ENCODE results near the gene CHST8.
A peak's percentile ranks its signal among the peaks of the same experiment; 100 is the strongest.

The CHST8 gene

DNA sequence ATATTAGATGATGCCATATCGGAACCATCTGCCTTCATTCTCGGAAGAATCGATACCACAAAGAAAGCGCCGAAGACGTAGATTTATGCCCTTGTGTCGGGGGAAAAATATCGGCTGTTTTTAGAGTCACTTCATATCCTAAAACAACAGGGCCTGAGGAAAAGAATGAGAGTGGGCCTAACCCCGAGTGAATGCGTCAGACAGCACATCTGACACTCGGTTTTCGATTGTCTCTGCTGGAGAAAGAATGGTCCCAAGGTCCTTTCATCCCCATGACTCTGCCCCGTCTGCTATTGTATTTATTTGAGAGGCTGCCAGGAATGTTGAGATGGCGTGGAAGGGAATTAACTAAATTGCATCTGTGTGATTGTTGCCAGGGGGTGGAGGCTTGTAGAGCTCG, 46.1 kb downstream of the CHST8 start:
- TF ChIP-seq GATA3 (IDR thresholded peaks at IDR 0.05; ENCODE audit: low read depth, low read length) (no peak), GATA2 (IDR thresholded peaks at IDR 0.05; ENCODE audit: low read depth, low read length) (no peak)

GRCh38 chr19:33668968-33669367, 47.2 kb downstream of the CHST8 start:
- no peak for TF ChIP-seq GATA3 (IDR thresholded peaks at IDR 0.05; ENCODE audit: low read depth, low read length)
- TF ChIP-seq GATA2 (IDR thresholded peaks at IDR 0.05; ENCODE audit: low read depth, low read length): no peak

- TF ChIP-seq GATA3 (IDR thresholded peaks at IDR 0.05; ENCODE audit: low read depth, low read length) (no peak), GATA2 (IDR thresholded peaks at IDR 0.05; ENCODE audit: low read depth, low read length) (no peak)
Measured at GRCh38 chr19:33669376-33669775, 47.6 kb downstream of the CHST8 start.

DNA sequence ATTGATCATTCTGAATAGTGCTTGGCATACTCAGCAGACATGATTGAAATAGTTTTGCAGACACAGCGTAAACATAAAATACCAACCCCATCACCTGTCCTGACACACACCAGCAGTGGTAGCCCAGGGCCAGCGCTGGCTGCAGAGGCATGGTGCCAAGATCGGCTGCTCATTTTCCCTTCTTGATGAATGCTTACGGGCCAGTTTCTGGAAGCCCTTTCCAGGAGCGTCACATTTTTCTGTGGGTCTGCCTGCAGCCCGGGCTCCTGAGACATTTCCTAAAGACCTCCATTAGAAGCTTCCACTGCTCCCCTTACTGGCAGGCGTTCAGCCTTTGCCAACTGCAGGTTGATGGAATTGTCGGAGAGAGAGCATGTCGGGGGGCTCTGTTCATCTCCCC, 48.6 kb downstream of the CHST8 start:
- TF ChIP-seq GATA2 (IDR thresholded peaks at IDR 0.05; ENCODE audit: low read depth, low read length) (no peak), GATA3 (IDR thresholded peaks at IDR 0.05; ENCODE audit: low read depth, low read length) (no peak)

DNA sequence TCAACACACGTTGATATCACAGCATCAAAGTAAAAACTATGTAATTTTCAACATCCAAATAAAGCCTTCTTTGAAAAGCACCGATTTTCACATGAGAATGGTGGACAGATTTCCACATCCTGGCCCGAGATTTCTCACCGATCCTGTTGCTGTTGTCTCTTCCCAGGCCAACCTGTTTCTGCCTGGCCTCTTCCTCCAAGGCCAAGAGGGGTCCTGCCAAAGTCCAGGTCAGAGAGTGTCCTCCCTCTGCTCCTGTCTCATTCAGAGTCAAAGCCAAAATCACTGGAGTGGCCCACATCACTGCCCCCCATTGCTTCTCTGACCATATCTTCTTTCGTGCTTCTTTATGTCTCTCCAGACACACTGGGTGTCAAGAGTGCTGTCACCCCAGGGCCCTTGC, 49.5 kb downstream of the CHST8 start:
- TF ChIP-seq GATA3 (IDR thresholded peaks at IDR 0.05; ENCODE audit: low read depth, low read length) (no peak), GATA2 (IDR thresholded peaks at IDR 0.05; ENCODE audit: low read depth, low read length) (no peak)

DNA sequence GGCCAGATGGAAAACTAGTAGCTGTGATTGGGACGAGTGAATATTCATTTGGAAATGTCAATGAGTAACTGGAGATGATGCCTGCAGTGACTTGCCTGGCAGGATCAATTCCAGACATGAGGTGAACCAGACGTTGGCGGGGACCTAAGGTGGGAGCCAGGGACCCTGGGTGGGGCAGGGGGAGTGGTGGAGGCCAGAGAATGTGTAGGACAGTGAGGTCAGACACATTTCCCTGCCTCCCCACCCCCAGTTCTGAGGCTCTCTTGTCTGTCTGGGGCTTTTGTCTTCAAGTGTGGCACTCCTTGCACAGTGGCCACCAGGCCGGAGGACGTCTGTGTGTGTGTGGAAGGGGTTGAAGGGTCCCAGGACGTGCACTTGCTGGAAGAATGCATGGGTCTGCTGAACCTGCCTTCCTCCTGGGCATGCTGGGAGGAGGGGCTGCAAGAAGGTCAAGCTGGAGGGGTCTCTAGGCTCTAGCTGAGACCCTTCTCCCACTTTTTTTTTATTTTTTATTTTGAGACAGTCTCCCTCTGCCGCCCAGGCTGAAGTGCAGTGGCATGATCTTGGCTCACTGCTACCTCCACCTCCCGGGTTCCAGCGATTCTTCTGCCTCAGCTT, 51.6 kb downstream of the CHST8 start:
- TF ChIP-seq GATA3 (IDR thresholded peaks at IDR 0.05; ENCODE audit: low read depth, low read length): no peak
- TF ChIP-seq GATA2 (IDR thresholded peaks at IDR 0.05; ENCODE audit: low read depth, low read length): no peak

DNA sequence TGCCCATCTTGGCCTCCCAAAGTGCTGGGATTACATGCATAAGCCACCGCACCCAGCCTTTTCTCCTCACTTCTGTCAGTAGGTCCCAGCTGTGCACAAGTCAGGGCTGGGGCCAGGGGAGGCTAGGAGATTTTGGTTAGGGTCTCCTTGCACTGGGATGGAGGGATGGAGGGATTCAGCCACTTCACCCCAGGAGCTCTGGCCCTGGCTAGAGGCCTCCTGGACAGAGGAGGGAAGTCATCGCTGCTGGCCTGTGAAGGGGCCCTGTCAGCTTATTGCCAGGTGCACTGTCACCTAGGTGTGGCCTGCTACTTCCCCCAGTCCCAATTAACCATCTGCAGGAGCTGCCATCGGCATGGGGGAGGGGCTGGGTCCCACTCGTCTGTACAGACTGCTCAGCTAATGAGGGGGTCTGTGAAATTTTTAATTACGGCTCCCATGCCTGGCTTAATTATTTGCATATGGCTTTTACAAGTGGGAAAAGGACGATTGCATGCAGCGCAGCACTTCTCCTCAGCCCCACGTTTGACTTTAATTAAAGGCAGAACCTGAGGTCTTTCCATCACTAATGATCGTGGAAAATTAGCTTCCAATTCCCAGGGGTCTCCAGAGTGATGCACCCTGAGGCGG, 52.4 kb downstream of the CHST8 start:
- TF ChIP-seq GATA2 (IDR thresholded peaks at IDR 0.05; ENCODE audit: low read depth, low read length): no peak
- TF ChIP-seq GATA3 (IDR thresholded peaks at IDR 0.05; ENCODE audit: low read depth, low read length): no peak

- no peak for TF ChIP-seq GATA2 (IDR thresholded peaks at IDR 0.05; ENCODE audit: low read depth, low read length)
Measured at GRCh38 chr19:33674626-33675367, 53.0 kb downstream of the CHST8 start.

- no peak for TF ChIP-seq GATA2 (IDR thresholded peaks at IDR 0.05; ENCODE audit: low read depth, low read length)
- no peak for TF ChIP-seq GATA3 (IDR thresholded peaks at IDR 0.05; ENCODE audit: low read depth, low read length)
Measured at GRCh38 chr19:33675501-33676124, 53.9 kb downstream of the CHST8 start.

- no peak; the same call in 1 of the 2 replicates for TF ChIP-seq GATA3 (IDR thresholded peaks at IDR 0.05; ENCODE audit: low read depth, low read length)
- TF ChIP-seq GATA2 (IDR thresholded peaks at IDR 0.05; ENCODE audit: low read depth, low read length): peak; percentile 88
Measured at GRCh38 chr19:33676999-33677665, 55.4 kb downstream of the CHST8 start.

GRCh38 chr19:33677745-33678426, 56.1 kb downstream of the CHST8 start:
- TF ChIP-seq GATA3 (IDR thresholded peaks at IDR 0.05; ENCODE audit: low read depth, low read length) (no peak), GATA2 (IDR thresholded peaks at IDR 0.05; ENCODE audit: low read depth, low read length) (no peak)

- TF ChIP-seq GATA3 (IDR thresholded peaks at IDR 0.05; ENCODE audit: low read depth, low read length) (no peak), GATA2 (IDR thresholded peaks at IDR 0.05; ENCODE audit: low read depth, low read length) (no peak)
Measured at GRCh38 chr19:33678796-33679585, 57.2 kb downstream of the CHST8 start.

DNA sequence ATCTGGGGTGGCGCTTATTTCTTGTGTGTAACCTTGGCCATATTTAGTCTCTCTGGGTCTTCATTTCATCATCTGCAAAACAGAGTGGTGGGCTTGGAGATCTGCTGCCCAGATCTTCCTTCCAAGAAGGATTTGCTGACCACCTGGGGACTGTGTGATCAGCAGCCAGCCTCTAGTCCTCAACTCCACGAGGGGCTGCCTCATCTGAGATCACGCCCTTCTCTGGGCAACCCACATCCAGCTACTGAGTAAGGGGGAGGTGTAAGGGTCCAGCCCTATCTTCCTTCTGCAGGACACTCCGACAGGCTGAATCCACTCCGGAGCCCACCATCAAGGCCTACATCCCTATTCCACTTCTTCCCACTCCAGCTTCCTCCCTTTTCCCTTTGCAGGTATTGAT, 57.9 kb downstream of the CHST8 start:
- TF ChIP-seq GATA2 (IDR thresholded peaks at IDR 0.05; ENCODE audit: low read depth, low read length): no peak
- TF ChIP-seq GATA3 (IDR thresholded peaks at IDR 0.05; ENCODE audit: low read depth, low read length): no peak
